G401.6 (cell line): Measurements from ENCODE around the gene NLGN1.
"Not testable (repeated sequence)": the region's sequence is repeated elsewhere in the genome, so short reads cannot be mapped to it uniquely, and the experiment has no call there.

Source experiments
- FAIRE-seq: peaks from 2 replicates; lab custom pipeline; 2012; peaks lifted over from hg19 to GRCh38; lab: Jason Lieb, UNC

The NLGN1 gene

GRCh38 chr3:173430576-173430975 is 33.0 kb downstream of the NLGN1 start:
- FAIRE-seq = no peak

- no peak for FAIRE-seq
Measured at GRCh38 chr3:173439004-173439403, 41.5 kb downstream of the NLGN1 start.

- no peak for FAIRE-seq
Measured at GRCh38 chr3:173440514-173440913, 43.0 kb downstream of the NLGN1 start.

GRCh38 chr3:173451561-173451960 is 54.0 kb downstream of the NLGN1 start:
- FAIRE-seq = not testable (repeated sequence)

- no peak for FAIRE-seq
Measured at GRCh38 chr3:173463250-173463649, 65.7 kb downstream of the NLGN1 start.

GRCh38 chr3:173465112-173465511 is 67.6 kb downstream of the NLGN1 start:
- no peak for FAIRE-seq

GRCh38 chr3:173465898-173466678 is 68.5 kb downstream of the NLGN1 start:
- FAIRE-seq = no peak

GRCh38 chr3:173467501-173467900 is 70.0 kb downstream of the NLGN1 start:
- no peak for FAIRE-seq

GRCh38 chr3:173473237-173473636 is 75.7 kb downstream of the NLGN1 start:
- FAIRE-seq = no peak

GRCh38 chr3:173479301-173479700 is 81.8 kb downstream of the NLGN1 start:
- no peak for FAIRE-seq

- no peak for FAIRE-seq
Measured at GRCh38 chr3:173501931-173502489, 104.5 kb downstream of the NLGN1 start.

- FAIRE-seq = no peak
Measured at GRCh38 chr3:173502983-173503568, 105.5 kb downstream of the NLGN1 start.

GRCh38 chr3:173510565-173510964 is 113.0 kb downstream of the NLGN1 start:
- FAIRE-seq = no peak

GRCh38 chr3:173513123-173513522 is 115.6 kb downstream of the NLGN1 start:
- no peak for FAIRE-seq

- no peak for FAIRE-seq
Measured at GRCh38 chr3:173529062-173529711, 131.6 kb downstream of the NLGN1 start.

- no peak for FAIRE-seq
Measured at GRCh38 chr3:173531602-173532001, 134.1 kb downstream of the NLGN1 start.

- no peak for FAIRE-seq
Measured at GRCh38 chr3:173538410-173538809, 140.9 kb downstream of the NLGN1 start.

GRCh38 chr3:173545590-173545989 is 148.0 kb downstream of the NLGN1 start:
- not testable (repeated sequence) for FAIRE-seq

GRCh38 chr3:173547070-173547469 is 149.5 kb downstream of the NLGN1 start:
- FAIRE-seq = no peak

- no peak for FAIRE-seq
Measured at GRCh38 chr3:173548261-173548660, 150.7 kb downstream of the NLGN1 start.

- no peak for FAIRE-seq
Measured at GRCh38 chr3:173552526-173552925, 155.0 kb downstream of the NLGN1 start.

GRCh38 chr3:173553635-173554280 is 156.2 kb downstream of the NLGN1 start:
- FAIRE-seq = peak; percentile 93

GRCh38 chr3:173556546-173556945 is 159.0 kb downstream of the NLGN1 start:
- no peak for FAIRE-seq
